Kidney tubule cell (primary cell): ENCODE measurements around the gene TBC1D22A.

Experiments used
- DNase-seq: peaks from one replicate; pipeline ENCODE4 v3.0.0-alpha.2; 2018; ENCODE audit warnings: low spot score

TBC1D22A gene

DNA sequence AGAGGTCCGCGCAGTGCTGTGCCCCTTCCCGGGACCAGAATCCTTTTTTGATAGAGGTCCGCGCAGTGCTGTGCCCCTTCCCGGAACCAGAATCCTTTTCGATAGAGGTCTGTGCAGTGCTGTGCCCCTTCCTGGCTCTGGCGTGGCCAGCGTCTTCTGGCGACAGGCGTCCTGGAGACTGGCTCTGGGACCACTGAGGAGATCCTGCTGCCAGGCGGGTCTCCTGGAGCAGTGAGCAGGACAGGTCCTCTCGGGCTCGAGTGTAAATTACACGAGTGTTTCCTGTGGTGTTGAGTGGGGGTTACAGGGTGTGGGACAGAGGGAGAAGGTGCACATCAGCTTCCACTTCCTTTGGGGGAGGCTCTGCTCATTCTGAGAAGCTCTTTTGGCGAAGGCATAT, 98.1 kb downstream of the TBC1D22A start:
- DNase-seq: no peak

DNA sequence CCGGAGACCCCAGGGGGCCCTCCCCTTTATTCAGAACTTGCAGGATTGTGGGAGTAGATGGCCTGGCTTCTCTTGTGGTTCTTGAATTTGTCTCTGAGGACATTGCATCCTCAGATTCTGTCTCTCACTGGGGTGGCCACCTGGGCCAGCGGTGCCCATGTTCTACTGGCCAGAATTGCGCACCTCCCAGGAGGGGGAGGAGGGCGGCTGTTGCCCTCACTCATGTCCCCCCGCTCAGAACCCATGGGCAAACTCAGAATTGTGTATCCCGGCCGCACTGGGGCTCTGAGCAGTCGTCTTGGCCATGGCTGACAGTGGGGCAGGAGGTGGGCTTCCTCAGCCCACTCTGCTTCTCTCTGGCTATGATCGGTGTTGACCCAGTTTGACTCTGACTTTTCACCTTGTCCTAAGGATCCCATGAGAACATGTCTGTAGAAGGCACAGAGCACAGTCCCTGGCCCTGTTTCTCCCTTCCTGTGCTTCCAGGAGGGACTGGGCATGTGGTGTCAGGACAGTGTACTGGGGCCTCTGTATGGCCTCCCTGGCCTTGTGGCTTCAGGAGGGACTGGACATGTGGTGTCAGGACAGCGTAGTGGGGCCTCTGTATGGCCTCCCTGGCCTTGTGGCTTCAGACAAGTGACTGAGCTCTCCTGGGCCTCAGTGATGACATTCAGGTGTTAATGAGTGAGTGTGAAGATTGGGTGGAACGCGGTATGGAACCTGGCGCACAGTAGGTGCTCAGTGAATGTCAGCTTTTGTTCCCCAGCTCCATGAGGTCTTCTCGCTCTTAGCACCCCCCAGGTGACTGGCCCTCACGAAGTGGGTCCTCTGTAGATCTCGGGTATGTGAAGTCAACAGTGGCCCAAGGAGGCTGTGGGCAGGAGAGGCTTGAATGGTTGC, 99.3 kb downstream of the TBC1D22A start:
- no peak for DNase-seq

DNA sequence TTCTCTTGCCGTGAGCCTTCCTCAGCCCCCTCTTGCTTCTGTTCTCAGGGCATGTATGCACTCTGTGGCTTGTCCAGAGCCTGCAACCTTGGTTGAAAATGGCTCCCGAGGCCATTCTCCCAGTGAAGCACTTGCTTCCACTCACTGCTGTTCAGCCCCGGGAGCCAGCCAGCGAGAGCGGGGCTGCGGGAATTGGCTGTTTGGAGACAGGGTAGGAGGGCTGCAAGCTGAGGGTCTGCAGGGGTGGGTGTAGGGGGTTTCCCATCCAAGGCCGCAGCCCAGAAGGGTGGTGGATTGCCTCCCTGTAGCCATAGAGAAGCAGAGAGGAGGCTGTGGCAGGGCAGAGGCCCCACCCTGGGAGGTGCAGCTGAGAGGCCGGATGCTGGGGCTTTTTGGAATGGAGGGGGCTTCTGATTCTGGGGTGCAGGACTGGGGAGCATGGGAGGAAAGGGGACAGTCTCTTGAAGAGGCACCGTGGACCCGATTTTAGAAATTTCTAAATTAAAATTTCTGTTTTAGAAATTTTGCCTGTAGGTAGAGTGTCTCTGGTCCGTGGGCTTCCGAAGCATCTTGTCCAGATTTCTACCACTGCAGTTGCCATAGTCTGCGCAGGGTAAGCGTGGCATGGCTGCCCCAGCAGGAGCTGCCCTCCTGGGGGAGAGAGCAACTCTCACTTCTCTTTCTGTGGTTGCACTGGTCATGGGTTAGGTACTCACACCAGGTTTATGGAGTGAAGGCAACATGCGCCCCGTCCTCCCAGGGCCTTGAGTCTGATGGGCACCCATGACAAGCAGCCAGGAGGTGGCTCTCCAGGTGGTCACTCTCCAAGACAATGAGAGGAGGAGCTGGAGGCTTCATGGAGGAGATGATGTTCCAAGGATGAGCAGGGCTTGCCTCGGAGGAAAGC, 100.2 kb downstream of the TBC1D22A start:
- no peak for DNase-seq

DNA sequence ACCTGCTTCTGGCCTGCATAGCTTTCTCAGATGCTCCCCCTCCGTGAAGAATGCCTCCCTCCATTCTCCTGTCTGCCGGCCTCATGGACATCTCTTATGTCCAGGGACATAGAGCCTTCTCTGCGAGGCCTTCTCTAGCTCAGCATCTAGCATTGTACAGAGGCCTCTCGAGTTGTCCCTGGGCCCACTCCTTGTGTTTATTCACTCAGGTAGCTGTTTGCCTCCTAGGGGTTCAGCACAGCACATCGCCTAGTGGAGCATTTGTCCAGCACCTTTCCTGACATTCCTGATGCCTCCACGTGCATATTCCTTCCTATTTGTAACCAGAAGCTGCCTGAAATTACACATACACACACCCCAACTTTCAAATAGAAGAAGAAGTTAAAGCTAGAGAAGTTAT, 101.3 kb downstream of the TBC1D22A start:
- no peak for DNase-seq

DNA sequence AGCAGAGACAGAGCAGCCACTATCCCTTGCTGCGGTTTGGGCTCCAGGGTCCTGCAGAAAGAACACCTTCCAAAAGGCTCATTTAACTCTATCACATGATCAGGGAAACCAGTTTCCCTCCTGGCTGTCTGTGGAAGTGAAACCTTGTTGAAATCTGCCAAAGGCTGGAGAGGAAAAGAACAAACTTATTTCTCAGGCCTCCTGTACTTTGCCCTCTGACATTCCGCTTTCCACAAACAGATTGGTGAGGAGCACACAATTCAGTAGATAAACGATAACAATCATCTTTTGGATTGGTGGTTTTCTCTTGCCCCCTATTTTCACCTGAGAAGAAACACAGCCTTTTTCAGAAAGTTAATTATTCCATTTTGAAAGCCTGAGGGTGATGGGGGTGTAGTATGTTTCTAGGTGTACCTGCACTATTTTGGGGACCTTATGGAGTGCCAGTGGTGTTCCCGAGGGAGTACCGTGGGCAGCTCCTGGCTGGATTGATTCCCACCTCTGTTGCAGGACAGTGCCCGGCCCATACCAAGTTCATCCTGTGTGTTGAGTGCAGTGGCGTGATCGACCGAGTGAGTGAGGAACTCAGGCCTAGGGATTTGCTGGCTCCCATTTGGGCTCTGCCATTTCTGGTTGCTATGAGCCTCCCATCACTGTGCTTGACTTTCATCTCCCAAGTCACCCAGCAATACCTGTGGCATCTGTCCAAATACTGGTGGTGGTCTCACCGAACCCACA, 102.0 kb downstream of the TBC1D22A start:
- DNase-seq: no peak

DNA sequence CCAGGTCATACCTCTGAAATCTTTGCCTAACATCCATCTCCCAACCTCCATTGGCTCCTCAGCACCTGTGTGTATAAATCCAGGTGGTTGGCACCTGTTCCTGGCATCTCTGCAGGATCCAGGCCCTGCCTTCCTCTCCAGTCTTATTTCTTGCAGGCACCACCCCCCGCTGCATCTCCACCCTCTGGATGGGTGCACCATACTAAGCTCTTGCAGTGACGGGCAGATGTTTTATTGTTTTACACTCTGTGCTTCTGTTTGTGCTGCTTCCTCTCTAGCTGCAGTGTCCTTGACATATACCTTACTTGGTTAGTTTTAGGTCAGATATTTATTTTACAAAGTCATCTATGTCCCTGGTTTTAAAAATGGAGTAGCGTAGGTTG, 102.6 kb downstream of the TBC1D22A start:
- no peak for DNase-seq

DNA sequence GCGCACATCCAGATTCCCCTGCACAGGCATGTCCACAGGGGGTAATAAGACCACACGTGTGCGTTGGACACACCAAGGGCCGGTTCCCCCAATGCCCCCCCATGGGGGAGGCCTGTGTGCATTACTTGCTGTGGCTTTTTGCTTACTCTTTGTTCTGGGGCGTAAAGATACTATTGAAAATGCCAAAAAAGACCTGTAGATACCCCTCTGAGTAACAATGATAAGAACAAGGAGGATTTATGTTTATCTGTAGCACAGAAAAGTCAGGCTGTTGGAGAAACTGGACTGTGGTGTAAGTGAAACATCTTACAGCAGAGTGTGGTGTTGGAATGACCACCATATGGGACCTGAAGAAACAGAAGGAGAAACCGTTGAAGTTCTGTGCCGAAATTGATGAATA, 103.2 kb downstream of the TBC1D22A start:
- DNase-seq: no peak

DNA sequence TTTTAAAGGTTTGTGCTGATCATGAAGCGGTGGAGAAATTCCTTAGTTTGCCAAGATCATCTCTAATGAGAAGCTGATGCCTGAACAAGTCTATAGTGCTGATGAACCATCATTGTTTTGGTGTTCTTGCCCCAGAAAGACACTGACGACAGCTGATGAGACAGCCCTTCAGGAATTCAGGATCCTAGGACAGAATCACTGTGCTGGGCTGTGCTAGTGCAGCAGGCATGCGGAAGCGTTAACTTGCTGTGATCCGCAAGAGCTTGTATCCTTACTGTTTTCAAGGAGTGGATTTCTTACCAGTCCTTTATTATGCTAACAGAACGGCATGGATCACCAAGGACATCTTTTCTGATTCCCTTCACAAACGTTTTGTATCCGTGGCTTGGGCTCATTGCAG, 104.1 kb downstream of the TBC1D22A start:
- DNase-seq: peak; percentile 49

DNA sequence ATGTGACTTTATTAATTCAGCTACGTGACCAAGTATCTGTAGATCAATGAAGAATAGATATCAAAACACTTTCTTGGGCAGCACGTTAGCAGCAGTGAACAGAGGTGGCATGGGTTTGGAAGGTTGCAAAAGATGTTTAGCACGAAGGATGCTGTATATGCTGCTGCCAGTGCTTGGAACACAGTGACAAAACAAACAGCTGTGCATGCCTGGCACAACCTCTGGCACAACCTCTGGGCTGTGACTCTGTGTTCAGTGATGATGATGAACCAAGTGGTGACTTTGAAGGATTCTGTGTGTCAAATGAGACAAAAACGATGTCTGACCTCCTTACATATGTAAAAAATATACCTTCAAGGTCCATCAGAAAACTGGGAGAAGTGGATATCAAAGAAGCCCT, 104.7 kb downstream of the TBC1D22A start:
- no peak for DNase-seq

DNA sequence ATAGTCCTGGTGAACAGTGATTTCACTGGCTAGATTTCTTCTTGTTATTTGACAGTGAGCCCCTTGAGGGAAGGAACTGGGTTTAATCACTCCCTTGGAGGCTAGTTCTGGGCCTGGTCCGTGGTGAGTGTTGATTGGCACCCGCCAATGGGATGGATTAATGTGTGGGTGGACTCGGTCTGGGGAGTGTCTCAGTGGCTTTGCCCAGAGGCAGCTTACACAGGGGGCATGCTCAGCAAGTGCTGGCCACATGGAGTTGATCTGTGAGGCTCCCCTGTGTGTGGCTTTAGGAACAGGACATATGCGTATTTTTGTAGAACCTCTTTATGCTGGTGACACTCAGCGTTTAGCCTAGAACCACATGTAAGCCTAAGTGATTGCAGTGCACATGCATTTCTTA, 106.9 kb downstream of the TBC1D22A start:
- no peak for DNase-seq

DNA sequence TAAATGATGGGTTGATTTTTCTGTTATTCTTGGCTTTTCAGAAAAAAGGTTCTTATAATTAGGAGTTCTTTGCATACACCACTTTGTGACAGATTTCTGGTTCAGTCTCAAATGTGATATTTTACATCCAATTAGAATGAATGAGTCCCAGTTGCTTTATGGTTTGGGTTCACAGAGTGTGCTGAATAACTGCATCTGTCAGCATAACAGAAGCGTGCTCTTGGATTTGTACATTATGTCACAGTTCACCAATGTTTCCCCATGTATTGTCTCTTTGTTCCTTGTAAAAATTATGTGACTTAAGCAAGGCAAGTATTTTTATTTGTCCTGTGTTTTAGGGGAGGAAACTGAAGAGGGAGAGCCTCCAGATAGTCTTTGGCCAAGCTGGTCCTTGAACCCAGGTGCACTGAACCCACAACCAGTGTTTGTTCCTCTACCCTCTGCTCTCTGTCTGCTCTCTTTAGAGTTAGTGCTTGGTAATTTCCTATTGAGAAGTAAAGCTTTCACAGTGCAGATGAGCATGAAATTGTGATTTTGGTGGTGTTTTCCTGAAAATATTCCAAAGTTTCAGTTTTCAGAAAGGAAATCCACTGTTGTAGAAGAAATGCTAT, 107.5 kb downstream of the TBC1D22A start:
- DNase-seq: no peak

DNA sequence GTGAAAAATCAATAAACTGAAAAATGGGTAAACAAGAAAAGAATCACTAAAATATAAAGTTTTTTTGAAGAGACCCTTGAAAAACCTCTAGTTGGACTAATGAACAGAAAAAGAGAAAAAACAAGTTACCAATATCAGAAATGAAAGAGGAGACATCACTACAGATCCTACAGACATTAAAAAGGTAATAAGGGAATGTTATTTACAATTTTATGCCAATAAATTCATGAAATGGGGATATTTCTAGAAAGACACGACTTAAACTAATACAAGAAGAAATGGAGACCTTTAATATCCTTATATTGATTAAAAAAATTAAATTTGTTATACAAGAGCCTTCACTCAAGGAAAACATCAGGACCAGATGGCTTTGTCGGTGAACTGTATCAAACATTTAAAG, 109.4 kb downstream of the TBC1D22A start:
- no peak for DNase-seq

DNA sequence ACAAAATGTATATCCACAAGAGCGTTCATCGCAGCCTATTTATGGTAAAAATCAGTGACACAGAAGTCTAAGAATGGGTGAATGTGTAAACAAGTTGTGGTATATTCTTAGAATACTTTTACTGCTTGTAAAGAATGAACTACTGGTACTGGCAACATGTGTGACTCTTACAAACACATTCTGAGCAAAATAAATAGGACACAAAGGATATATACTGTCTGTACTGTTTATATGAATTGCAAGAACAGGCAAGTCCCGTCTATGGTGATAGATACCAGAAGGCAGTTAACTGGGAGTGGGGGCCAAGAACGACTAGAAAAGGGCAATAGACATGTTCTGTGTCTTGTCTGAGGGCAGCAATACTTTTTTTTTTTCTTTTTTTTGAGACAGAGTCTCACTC, 112.6 kb downstream of the TBC1D22A start:
- DNase-seq: no peak

DNA sequence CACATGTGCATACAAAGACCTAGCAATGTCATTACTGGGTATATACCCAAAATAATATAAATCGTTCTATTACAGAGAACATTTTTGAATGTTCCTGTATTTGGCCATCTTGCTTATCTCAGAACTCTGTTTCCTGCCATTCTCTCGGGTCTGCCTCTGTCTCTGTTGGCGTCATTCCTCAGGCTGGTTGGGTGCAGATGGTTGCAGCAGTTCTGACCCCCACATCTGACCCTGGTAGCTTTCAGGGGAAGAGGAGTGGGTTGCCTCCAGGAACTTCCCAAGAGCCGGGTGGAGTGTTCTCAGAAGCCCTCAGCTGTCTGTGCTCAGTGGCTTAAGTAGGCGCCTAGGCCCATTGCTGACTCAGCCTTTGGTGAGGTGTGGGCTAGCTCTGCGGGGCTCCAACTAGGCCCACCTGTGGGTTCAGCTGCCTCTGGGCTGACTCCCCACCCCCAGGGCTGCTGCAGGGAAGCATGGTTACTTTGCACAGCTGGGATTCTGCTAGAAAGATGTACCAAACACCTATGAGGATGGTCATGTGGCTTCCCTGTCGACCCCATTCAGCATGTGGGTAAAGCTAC, 114.0 kb downstream of the TBC1D22A start:
- no peak for DNase-seq

DNA sequence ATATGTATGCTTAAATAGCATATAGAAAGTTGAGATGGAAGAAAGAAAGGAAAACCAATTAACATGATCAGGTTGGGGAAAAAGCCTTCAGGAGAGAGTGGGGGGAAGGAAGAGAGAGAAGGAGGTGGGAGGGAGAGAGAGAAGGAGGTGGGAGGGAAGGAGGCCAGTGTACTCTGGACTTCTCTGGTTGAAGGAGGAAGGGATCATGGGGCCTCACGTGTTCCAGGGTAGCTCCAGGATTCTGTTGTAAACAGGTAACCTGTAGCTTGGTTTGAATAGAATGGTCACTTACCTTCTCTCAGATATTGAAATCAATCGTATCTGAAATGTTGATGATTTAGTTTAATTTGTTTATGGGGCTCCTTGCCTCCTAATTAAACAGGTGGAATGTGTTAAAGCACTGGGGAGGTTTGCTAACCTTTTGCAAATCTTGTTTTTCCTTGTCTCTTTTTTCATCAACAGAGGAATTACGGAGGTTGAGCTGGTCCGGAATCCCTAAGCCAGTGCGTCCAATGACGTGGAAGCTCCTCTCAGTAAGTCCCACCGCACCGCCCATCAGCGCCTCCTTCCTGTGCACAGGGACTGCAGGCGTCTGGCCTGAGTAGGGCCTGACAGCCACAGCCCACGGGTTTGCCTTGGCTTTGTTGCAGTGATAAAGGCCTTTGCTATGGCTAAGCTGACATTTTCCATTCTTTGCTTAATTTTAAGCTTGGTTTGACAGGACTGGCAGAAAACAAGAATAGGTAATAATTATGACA, 115.9 kb downstream of the TBC1D22A start:
- DNase-seq: no peak

DNA sequence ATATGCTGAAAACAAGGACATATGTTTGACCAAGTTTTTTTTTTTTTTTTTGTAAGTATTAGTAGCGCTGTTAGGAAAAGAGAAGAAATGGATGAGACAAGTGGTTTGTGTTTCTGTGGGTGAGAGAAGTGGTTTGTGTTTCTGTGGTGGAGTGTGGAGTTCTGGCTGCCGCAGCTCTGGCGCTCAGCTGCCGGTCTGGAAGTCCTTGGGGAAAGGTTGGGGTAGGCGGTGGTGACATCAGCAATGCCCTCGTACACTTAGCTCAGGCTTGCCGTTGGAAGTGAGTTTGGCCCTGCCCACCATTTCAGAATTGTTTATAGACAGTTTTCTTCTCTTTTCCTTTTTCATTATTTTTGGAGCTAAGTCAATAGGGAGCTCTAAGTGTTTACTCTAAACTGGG, 116.6 kb downstream of the TBC1D22A start:
- no peak for DNase-seq

DNA sequence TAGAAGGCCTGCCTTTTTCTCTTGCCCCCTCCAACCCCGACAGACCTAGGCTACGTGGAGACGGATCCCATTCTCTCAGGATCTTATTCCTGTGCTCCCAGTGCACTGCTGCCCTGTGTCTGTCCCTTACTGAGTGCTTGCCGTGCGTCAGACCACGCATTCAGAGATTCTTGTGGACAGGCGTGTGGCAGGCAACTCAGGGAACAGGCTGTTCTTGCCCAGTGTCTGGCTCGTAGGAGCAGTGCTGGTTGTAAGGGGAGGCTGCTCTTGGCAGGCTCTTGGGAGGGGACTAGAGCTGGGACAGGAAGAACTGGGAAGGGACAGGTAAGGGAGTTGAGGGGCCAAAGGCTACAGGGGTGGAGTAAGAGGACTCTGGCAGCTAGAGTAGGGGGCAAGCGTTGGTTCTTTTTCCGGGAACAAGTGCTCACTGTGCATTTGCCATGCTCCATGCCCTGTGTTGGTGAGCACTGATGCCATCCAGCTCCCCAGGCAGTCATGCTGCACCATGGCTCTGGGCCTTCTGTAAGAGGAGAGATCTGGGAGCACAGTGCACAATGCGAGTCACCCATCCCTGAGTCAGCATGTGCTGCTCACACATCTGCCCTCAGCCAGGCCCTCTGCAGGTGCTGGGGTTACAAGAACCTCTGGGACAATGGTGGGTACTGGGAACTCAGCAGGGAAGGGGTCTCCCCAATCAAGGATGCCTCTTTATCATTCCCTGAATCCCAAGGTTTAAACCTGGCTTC, 119.1 kb downstream of the TBC1D22A start:
- DNase-seq: peak; percentile 76

DNA sequence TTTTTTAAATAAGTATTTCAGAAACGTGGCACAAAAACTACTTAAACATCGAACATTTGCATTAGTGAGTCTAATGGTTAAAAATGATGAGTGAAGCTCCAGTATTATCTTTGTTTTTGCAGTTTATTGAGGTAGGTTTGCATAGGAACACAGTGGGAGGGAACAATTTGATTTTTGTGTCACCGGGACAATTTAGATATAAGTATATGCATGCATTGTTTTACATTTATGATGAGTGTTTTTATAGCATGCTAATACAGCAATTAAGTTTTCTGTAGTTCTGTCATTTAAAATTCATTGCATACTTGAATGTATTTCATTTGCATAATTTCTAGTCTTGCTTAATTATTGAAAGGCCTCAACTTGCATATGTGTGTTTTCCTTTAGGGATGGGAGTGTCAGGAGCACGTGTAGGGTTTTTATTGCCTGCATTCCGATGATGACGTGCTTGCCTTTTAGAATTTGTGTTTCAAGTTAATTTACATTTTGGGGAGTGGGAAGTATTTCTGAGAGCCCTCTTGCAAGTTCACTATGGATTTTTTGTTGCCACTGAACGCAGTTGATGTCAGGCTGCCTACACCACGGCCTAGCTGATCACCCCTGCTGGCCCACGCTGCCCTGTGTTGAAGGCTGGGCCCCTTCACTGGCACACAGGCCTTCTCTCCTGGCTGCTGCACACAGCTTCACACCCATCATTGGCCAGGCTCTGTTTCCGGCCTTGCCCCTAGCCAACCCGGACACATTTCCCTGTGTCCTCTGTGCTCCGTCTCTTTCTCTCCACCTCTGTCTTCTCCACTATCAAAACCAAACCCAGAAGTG, 120.9 kb downstream of the TBC1D22A start:
- no peak for DNase-seq

DNA sequence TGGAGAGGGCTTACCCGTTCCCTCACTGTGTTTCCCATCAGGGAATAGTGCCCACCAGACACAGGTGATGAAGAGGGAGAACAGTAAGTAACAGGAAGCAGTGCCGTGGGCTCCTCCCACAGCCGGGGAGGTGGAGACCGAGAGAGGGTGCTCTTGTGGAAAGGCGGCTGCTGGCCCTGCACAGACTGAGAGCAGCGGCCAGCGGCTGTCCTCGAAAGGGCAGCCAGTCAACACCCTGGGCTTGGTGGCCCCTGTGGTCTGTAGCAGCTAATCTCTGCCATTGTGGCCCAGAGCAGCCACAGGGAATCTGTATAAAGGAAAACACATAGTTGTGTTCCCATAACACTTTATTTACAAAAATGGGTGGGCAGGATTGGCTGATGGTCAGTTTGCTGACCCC, 121.9 kb downstream of the TBC1D22A start:
- no peak for DNase-seq
